GM06990 (cell line): ENCODE data around the gene CNBD2.
"Not testable (repeated sequence)": the region's sequence is repeated elsewhere in the genome, so short reads cannot be mapped to it uniquely, and the experiment has no call there.

ENCODE experiments used
- DNase-seq: peaks from one replicate; pipeline ENCODE4 v3.0.0-alpha.2; 2011; ENCODE audit not compliant: insufficient read length; ENCODE audit errors: extremely low read depth
- H3K27me3 ChIP-seq: replicated peaks from 2 replicates; pipeline ENCODE4 v1.6.0; 2011; ENCODE audit warnings: low read length; ENCODE audit not compliant: control insufficient read depth, insufficient read depth
- H3K36me3 ChIP-seq: 2 replicates; pipeline ENCODE4 v1.5.1; 2011; ENCODE audit warnings: low read length; ENCODE audit not compliant: control insufficient read depth, insufficient read depth
- H3K4me3 ChIP-seq: replicated peaks from 2 replicates; pipeline ENCODE4 v1.5.1; 2011; ENCODE audit warnings: low read depth, mild to moderate bottlenecking, control low read depth, low read length
- CTCF ChIP-seq: IDR thresholded peaks from 2 replicates; pipeline ENCODE4 v1.5.1; 2011; ENCODE audit warnings: low read length, control low read depth, mild to moderate bottlenecking, inconsistent platforms; ENCODE audit not compliant: insufficient read depth, poor library complexity, severe bottlenecking

The CNBD2 gene

GRCh38 chr20:36064658-36065426 lies 96.5 kb downstream of the CNBD2 start:
- DNase-seq: peak; percentile 89
- TF ChIP-seq CTCF: no peak
- H3K27me3 ChIP-seq: no peaks in the 10 kb centered on the region; the same call in 1 of the 2 replicates
- H3K36me3 ChIP-seq: no peaks in the 10 kb centered on the region
- H3K4me3 ChIP-seq: peak overlapping the region; percentile 68

- Histone ChIP-seq H3K36me3 (no peaks in the 10 kb centered on the region), H3K4me3 (no peak overlapping the region; the same call in 1 of the 2 replicates), H3K27me3 (no peaks in the 10 kb centered on the region; the same call in 1 of the 2 replicates)
- TF ChIP-seq CTCF: no peak
- no peak for DNase-seq
Measured at GRCh38 chr20:36065427-36065998, 97.1 kb downstream of the CNBD2 start.

- no peak for DNase-seq
- no peaks in the 10 kb centered on the region; the same call in 1 of the 2 replicates for H3K27me3 ChIP-seq
- no peak for TF ChIP-seq CTCF
Measured at GRCh38 chr20:36066777-36067176, 98.4 kb downstream of the CNBD2 start.

GRCh38 chr20:36068526-36068925 lies 100.1 kb downstream of the CNBD2 start:
- not testable (repeated sequence) for H3K4me3 ChIP-seq, DNase-seq, H3K27me3 ChIP-seq, H3K36me3 ChIP-seq

More at GRCh38 chr20:36066777-36067176, 98.4 kb downstream of the CNBD2 start:
- no peak overlapping the region for H3K4me3 ChIP-seq
- no peaks in the 10 kb centered on the region for H3K36me3 ChIP-seq

- no peak for TF ChIP-seq CTCF
- no peaks in the 10 kb centered on the region for H3K36me3 ChIP-seq
- no peak overlapping the region for H3K4me3 ChIP-seq
- DNase-seq: no peak
- H3K27me3 ChIP-seq: no peaks in the 10 kb centered on the region; the same call in 1 of the 2 replicates
Measured at GRCh38 chr20:36070451-36070850, 102.1 kb downstream of the CNBD2 start.

GRCh38 chr20:36071848-36072247 lies 103.5 kb downstream of the CNBD2 start:
- no peak overlapping the region for H3K4me3 ChIP-seq
- H3K27me3 ChIP-seq: no peaks in the 10 kb centered on the region; the same call in 1 of the 2 replicates
- DNase-seq: no peak
- H3K36me3 ChIP-seq: no peaks in the 10 kb centered on the region
- TF ChIP-seq CTCF: no peak
